GM21717 (cell line): ENCODE data around the gene CMPK2.

Source experiments
- ATAC-seq: cut with Tn5 transposase; IDR thresholded peaks from one replicate; pipeline ENCODE4 v1.9.1; 2021; ENCODE audit warnings: mild to moderate bottlenecking, moderate library complexity; ENCODE audit not compliant: unreplicated experiment

CMPK2 gene

GRCh38 chr2:6845903-6846302 is 19.8 kb downstream of the CMPK2 start:
- no peak for ATAC-seq

DNA sequence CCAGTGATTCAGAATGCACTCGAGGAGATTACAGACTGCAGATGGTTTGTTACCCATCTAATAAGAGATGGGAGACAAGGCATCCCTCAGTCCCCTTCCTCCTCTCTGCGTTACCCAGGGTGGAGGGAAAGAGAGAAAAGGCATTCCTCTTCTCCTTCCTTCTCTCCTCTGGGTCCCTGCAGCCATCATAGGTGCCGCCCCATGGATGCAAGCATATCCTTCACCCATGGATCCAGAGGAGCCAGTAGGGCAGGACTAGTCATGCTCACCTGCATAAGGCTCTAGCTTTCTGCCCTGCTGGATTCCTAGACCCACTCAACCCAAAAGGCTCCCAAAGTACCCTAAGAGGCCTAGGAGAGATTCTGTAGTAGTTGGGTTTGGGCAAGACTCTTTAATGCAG is 20.4 kb downstream of the CMPK2 start:
- ATAC-seq, result no peak

DNA sequence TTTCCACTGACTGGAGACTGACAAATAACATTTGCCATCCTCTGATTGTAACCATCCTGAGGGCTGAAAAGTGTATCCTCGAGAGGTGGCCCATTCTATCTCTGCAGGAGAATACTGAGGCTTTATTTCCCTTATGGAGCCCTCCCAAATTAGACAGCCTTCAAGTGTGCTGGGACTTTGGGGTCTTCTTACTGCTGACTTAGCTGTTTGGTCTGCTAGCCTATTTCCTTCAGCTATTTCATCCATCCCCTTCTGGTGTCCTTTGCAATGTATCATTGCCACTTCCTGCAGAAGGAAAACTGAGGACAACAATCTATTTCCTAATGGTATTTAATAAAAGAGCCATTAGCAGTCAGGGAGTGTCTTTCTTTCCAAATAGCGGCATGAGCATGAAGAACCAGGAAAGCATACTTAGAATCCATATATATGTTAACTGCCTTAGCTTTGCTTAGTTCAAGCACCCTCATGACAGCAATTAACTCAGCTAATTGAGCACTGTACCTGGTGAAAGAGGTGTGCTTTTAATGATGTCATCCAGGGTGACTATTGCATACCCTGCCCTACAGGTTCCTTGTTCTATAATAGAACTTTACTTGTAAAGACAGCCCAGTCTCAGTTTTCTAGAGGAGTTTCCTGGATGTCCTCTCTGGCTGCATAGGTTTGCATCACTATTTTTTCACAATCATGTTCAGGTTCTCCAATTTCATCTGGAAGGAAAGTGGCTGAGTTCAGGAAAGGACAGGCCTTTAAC is 24.0 kb downstream of the CMPK2 start:
- ATAC-seq, result no peak

- ATAC-seq, result no peak
Observed at GRCh38 chr2:6838673-6839319, 26.9 kb downstream of the CMPK2 start.

- no peak for ATAC-seq
Observed at GRCh38 chr2:6835467-6835866, 30.2 kb downstream of the CMPK2 start.

DNA sequence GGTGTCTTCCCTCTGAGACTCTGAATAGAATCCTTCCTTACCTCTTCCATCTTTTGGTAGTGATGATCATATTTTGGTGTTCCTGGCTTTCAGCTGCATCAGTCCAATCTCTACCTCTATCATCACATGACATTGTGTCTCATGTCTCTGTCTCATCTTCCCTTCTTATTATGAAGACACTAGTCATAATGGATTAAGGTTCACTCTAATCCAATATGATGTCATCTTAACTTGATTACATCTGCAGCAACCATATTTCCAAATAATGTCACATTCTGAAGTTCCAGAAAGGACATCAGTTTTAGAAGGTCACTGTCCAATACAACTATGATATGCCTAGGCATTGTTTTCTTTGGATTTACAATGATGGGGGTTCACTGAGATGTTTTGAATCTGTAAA is 31.5 kb downstream of the CMPK2 start:
- no peak for ATAC-seq

- no peak for ATAC-seq
Observed at GRCh38 chr2:6833300-6833604, 32.5 kb downstream of the CMPK2 start.

DNA sequence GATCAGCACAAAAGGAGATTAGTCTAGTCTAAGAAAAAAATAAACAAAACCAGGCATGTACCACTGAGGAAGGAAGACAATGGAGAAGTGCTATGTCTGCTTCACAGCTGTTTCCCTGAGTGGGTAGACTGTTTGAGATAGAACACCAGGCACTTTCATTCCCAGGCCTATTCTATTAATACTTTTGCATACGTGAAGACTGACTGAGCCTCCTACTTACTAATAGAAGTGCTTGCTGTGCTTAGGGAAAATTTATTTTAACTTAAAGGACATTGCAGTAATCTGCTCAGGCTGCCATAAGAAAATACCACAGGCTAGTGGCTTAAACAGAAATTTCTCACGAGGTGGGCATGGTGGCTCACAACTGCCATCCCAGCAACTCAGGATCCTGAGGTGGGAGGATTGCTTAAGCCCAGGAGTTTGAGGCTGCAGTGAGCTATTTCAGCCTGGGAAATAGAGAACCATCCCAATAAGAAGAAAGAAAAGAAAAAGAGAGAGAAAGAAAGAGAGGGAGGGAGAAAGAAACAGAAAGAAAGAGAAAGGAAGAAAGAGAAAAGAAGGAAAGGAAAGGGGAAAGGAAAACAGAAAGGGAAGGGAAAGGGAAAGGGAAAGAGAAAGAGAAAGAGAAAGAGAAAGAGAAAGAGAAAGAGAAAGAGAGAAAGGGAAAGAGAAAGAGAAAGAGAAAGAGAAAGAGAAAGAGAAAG is 33.0 kb downstream of the CMPK2 start:
- ATAC-seq, result no peak

GRCh38 chr2:6831229-6831628 is 34.5 kb downstream of the CMPK2 start:
- ATAC-seq, result no peak

DNA sequence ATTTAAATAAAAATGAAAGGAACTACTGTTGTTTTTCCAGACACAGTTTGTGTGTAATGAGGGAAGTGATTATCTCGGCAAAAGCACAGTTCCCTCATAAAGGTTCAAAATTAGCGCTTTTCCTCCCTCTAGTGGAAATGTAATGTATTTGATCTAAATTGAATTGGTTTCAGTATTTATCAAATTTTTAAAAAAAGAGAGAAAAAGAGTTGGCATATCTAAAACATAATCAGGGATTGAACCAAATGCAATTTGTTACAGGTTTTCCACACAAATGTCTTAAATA is 37.5 kb downstream of the CMPK2 start:
- no peak for ATAC-seq

GRCh38 chr2:6827566-6828298 is 38.0 kb downstream of the CMPK2 start:
- ATAC-seq, result no peak

DNA sequence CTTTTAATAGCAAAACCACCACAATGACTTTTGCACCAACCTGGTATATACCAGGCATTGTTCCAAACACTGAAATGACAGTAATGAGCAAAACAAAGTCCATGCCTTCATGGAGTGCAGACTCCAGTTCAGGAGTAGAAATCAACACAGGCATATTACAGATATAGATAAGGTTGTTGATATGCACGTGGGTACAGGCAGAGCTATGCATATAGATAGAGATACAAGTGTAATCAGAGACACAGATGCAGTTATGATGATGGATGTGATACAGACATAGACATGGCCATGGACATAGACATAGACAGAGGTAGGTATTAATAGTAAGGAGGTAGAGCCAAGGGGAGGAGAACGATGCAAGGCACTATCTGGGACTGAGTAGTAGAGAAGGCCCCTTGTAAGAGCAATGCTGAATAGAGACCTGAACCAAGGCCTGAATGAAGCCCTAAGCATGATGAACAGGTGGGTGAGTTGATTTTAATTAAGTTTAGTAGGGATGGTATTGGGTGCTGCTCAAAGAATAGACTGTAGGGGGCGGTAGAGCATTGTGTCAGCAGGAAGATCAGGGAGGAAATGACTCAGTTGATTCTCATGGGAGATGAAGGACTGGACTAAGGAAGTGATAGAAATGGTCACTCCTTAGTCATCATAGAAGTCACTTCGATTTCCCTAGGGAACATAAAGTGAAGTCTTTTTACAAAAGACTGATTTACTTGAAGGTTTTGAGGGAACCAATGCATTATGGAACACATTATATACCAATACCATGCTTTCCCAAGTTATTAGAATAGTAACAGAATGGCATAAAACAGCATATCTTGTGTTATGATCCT is 39.4 kb downstream of the CMPK2 start:
- ATAC-seq, result peak; percentile 95

- no peak for ATAC-seq
Observed at GRCh38 chr2:6824962-6825361, 40.7 kb downstream of the CMPK2 start.

- ATAC-seq, result no peak
Observed at GRCh38 chr2:6823111-6823510, 42.6 kb downstream of the CMPK2 start.

GRCh38 chr2:6822406-6822805 is 43.3 kb downstream of the CMPK2 start:
- ATAC-seq, result no peak

DNA sequence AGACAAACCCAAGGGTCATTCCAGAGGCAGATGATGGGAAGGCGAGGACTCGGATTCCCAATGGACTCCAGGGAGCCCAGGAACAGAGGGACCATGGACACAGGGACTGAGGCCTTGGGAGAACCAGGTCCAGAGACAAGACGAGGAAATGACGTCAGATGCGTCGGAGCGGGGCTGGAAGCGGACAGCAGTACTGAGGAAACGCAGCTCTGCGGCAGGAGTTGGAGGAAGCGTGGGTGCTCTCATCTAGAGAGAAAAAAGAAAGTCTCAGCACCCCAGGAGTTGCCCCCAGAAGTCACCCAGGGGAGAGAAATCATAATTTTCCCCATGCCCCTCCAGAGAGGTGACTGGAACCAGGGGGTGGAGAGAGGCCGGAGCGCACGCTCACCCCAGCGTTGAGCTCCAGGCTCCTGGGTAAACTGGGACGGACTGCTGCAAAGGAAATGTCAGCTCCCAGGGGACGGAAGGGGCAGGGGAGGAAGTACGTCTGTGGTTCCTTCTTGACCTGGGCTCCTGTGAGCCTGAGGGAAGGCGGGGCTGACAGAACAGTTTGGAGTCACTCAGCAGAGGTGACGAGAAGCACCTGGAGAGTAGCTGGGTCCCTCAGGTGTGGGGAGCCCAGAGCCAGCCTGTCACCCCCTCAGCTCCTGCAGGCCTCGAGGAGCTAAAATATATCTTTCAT is 44.7 kb downstream of the CMPK2 start:
- ATAC-seq, result no peak

GRCh38 chr2:6820236-6820635 is 45.5 kb downstream of the CMPK2 start:
- no peak for ATAC-seq

DNA sequence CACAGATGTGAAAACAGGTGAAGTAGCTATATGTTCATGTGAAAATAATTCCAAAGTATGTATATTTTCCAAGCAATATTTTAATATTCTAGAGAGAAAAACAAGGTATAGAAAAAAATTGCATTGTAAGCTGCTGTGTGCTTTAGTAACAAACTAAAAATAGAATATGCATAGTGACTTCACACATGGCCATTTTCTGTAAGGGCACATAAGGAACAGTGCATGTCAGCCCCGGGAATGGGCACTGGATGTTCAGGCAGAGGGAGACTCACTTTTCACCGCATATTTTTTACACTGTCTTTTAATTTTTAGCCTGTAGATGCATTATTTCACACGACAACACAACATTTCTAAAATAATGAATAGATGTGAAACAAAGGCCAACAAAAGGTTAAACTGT is 46.0 kb downstream of the CMPK2 start:
- no peak for ATAC-seq

DNA sequence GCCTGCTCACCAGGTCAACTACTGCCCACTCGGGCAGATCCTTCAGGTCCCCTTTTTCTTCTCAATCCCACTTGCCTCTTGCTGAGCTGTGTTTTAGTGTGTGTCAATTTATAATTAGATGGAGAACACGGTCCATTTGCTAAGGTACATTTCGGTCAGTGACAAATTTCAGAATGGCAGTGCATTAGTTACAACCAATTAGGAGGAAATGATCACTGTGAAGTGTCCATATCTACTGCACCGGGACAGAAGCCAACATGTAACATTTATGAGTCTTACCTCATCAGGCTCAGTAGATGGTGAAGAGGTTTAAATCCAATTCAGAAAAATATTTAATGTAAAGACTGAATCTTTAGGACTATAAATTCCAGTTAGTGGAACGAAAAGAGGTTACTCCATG is 47.7 kb downstream of the CMPK2 start:
- no peak for ATAC-seq

DNA sequence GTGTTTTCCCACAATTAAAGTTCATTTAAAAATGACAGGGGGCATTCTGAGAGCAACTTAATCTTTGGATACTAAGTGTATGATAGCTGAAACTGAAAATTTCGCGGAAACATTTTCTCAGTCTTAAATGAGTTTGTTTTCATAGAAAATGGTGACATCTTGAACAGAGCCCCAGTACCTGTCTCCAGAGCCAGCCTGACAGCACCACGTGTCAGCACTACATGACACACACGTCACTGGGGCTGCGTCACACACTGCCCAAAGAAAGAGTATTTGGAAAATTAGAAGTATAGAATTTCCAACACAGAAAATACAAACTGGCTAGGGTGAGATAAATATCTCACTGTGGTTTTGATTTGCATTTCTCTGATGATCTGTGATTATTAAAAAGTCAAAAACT is 50.8 kb downstream of the CMPK2 start:
- ATAC-seq, result no peak
